ENCODE data around the gene NTSR2. TPM values are rescaled to one million over a fixed set of nuclear protein-coding genes. Genes with fewer than 3 reads are reported as not detected.

Gene NTSR2
- total and polyA plus RNA-seq, 4 donors = not detected

DNA sequence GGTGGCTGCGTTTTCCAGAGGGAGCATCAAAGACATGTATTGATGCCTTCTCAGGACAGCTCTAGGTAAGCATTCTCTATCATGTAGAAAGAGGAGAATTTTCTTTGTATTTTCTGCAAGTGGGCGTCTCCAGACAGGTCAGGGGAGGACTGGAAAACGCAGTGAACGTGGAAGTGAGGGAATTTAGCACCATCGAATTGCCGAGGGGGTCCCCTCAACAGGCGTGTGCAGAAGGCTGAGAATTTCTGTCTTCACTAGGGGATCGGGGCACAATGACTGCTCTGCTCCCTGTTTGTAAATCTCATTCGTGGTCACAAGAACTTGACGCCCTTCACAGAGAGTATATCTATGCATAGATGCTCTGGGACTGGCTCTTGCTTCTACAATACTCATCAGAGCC lies 5.0 kb upstream of the NTSR2 start:
- no peak overlapping the region for H3K9ac ChIP-seq (ENCODE audit: low read depth in 1 of 2, low read length in 2 of 2)
- no peak overlapping the region for H3K4me3 ChIP-seq (ENCODE audit: low read depth in 1 of 3, low read length in 3 of 3)
- H3K27ac ChIP-seq (ENCODE audit: low read depth in 1 of 2, low read length in 2 of 2) = no peak overlapping the region
- H3K36me3 ChIP-seq (ENCODE audit: control insufficient read depth in 4 of 4, insufficient read depth in 3 of 4, low read depth in 1 of 4, low read length in 3 of 4) = no peaks in the 10 kb centered on the region
- no peaks in the 10 kb centered on the region for H3K9me3 ChIP-seq (ENCODE audit: control insufficient read depth in 4 of 4, low read length in 3 of 4)
- TF ChIP-seq FOXA1 (IDR thresholded peaks at IDR 0.05) = no peak
- no peak for TF ChIP-seq TAF1 (conservative IDR thresholded peaks at IDR 0.05)
- TF ChIP-seq JUND (IDR thresholded peaks at IDR 0.05) = no peak
- no peak for TF ChIP-seq FOXA2 (IDR thresholded peaks at IDR 0.05)
- TF ChIP-seq, protein P1, sequence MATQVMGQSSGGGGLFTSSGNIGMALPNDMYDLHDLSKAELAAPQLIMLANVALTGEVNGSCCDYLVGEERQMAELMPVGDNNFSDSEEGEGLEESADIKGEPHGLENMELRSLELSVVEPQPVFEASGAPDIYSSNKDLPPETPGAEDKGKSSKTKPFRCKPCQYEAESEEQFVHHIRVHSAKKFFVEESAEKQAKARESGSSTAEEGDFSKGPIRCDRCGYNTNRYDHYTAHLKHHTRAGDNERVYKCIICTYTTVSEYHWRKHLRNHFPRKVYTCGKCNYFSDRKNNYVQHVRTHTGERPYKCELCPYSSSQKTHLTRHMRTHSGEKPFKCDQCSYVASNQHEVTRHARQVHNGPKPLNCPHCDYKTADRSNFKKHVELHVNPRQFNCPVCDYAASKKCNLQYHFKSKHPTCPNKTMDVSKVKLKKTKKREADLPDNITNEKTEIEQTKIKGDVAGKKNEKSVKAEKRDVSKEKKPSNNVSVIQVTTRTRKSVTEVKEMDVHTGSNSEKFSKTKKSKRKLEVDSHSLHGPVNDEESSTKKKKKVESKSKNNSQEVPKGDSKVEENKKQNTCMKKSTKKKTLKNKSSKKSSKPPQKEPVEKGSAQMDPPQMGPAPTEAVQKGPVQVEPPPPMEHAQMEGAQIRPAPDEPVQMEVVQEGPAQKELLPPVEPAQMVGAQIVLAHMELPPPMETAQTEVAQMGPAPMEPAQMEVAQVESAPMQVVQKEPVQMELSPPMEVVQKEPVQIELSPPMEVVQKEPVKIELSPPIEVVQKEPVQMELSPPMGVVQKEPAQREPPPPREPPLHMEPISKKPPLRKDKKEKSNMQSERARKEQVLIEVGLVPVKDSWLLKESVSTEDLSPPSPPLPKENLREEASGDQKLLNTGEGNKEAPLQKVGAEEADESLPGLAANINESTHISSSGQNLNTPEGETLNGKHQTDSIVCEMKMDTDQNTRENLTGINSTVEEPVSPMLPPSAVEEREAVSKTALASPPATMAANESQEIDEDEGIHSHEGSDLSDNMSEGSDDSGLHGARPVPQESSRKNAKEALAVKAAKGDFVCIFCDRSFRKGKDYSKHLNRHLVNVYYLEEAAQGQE (IDR thresholded peaks at IDR 0.05) = no peak
- TF ChIP-seq, protein P2, sequence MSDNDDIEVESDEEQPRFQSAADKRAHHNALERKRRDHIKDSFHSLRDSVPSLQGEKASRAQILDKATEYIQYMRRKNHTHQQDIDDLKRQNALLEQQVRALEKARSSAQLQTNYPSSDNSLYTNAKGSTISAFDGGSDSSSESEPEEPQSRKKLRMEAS (IDR thresholded peaks at IDR 0.05) = no peak
- TF ChIP-seq, protein P3, sequence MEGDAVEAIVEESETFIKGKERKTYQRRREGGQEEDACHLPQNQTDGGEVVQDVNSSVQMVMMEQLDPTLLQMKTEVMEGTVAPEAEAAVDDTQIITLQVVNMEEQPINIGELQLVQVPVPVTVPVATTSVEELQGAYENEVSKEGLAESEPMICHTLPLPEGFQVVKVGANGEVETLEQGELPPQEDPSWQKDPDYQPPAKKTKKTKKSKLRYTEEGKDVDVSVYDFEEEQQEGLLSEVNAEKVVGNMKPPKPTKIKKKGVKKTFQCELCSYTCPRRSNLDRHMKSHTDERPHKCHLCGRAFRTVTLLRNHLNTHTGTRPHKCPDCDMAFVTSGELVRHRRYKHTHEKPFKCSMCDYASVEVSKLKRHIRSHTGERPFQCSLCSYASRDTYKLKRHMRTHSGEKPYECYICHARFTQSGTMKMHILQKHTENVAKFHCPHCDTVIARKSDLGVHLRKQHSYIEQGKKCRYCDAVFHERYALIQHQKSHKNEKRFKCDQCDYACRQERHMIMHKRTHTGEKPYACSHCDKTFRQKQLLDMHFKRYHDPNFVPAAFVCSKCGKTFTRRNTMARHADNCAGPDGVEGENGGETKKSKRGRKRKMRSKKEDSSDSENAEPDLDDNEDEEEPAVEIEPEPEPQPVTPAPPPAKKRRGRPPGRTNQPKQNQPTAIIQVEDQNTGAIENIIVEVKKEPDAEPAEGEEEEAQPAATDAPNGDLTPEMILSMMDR (IDR thresholded peaks at IDR 0.05; ENCODE audit: low read depth, low read length, missing input control) = no peak
- no peak for TF ChIP-seq SP1 (IDR thresholded peaks at IDR 0.05)
- TF ChIP-seq GABPA (IDR thresholded peaks at IDR 0.05 in 1 of 2, conservative IDR thresholded peaks at IDR 0.05 in 1 of 2) = no peak
- TF ChIP-seq RAD21 (IDR thresholded peaks at IDR 0.05) = no peak
- no peak for TF ChIP-seq YY1 (IDR thresholded peaks at IDR 0.05)
- no peak for TF ChIP-seq EGR1 (IDR thresholded peaks at IDR 0.05; ENCODE audit: low read depth in 2 of 2)
- TF ChIP-seq HNF4A (conservative IDR thresholded peaks at IDR 0.05) = no peak
- H3K4me1 ChIP-seq (ENCODE audit: control insufficient read depth in 4 of 4, insufficient read depth in 4 of 4, low read length in 3 of 4) = peaks cover 0 to 2% (median under 1%) of the 10 kb centered on the region in 4 donors
- WGBS = 73% methylated on average over 10 of the region's 10 CpGs
- H3K27me3 ChIP-seq (ENCODE audit: control insufficient read depth in 4 of 4, insufficient read depth in 4 of 4, low read length in 3 of 4) = peaks cover 0 to 10% (median 2%) of the 10 kb centered on the region in 4 donors
- no peak for DNase-seq (ENCODE audit: low spot score)

DNA sequence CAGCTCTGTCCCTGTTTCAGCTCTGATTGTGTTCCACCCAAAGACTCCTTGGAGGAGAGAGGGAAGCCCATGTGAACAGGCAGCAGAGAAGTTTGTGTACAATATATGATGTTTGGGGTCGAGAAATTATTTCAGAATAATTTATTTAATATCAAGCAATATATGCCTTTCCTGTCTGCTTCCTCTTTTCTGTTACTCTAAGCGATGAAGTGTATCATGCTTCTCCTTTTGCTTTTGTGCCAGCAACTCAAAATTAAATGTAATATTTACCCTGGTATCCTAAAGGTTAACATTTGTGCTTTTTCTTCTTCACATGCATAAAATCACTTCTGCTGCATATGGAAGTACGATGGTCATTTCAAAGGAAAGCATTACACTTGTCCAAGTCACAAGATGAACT lies 2.4 kb upstream of the NTSR2 start:
- no peak overlapping the region for H3K9ac ChIP-seq (ENCODE audit: low read depth in 1 of 2, low read length in 2 of 2)
- H3K9me3 ChIP-seq (ENCODE audit: control insufficient read depth in 4 of 4, low read length in 3 of 4) = no peaks in the 10 kb centered on the region
- TF ChIP-seq, protein P4, sequence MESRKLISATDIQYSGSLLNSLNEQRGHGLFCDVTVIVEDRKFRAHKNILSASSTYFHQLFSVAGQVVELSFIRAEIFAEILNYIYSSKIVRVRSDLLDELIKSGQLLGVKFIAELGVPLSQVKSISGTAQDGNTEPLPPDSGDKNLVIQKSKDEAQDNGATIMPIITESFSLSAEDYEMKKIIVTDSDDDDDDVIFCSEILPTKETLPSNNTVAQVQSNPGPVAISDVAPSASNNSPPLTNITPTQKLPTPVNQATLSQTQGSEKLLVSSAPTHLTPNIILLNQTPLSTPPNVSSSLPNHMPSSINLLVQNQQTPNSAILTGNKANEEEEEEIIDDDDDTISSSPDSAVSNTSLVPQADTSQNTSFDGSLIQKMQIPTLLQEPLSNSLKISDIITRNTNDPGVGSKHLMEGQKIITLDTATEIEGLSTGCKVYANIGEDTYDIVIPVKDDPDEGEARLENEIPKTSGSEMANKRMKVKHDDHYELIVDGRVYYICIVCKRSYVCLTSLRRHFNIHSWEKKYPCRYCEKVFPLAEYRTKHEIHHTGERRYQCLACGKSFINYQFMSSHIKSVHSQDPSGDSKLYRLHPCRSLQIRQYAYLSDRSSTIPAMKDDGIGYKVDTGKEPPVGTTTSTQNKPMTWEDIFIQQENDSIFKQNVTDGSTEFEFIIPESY (IDR thresholded peaks at IDR 0.05) = no peak
- no peak for TF ChIP-seq RAD21 (IDR thresholded peaks at IDR 0.05)
- no peak for DNase-seq (ENCODE audit: low spot score)
- H3K27ac ChIP-seq (ENCODE audit: low read depth in 1 of 2, low read length in 2 of 2) = no peak overlapping the region
- no peak overlapping the region for H3K4me3 ChIP-seq (ENCODE audit: low read depth in 1 of 3, low read length in 3 of 3)
- WGBS = 62% methylated on average over 3 of the region's 3 CpGs
- H3K36me3 ChIP-seq (ENCODE audit: control insufficient read depth in 4 of 4, insufficient read depth in 3 of 4, low read depth in 1 of 4, low read length in 3 of 4) = no peaks in the 10 kb centered on the region
- H3K4me1 ChIP-seq (ENCODE audit: control insufficient read depth in 4 of 4, insufficient read depth in 4 of 4, low read length in 3 of 4) = peaks cover 0 to 6% (median 4%) of the 10 kb centered on the region in 4 donors
- H3K27me3 ChIP-seq (ENCODE audit: control insufficient read depth in 4 of 4, insufficient read depth in 4 of 4, low read length in 3 of 4) = peaks cover 0 to 13% (median 2%) of the 10 kb centered on the region in 4 donors
